ENCODE measurements around the gene SLC34A1. TPM values are rescaled to one million over a fixed set of nuclear protein-coding genes. Genes with fewer than 3 reads are reported as not detected.
A peak's percentile ranks its signal among the peaks of the same experiment; 100 is the strongest.

The SLC34A1 gene
- total and polyA plus RNA-seq, 2 donors (not counting 1 experiment from before 2014, with no cell fraction given) = 0.06 TPM; not detected in 1

DNA sequence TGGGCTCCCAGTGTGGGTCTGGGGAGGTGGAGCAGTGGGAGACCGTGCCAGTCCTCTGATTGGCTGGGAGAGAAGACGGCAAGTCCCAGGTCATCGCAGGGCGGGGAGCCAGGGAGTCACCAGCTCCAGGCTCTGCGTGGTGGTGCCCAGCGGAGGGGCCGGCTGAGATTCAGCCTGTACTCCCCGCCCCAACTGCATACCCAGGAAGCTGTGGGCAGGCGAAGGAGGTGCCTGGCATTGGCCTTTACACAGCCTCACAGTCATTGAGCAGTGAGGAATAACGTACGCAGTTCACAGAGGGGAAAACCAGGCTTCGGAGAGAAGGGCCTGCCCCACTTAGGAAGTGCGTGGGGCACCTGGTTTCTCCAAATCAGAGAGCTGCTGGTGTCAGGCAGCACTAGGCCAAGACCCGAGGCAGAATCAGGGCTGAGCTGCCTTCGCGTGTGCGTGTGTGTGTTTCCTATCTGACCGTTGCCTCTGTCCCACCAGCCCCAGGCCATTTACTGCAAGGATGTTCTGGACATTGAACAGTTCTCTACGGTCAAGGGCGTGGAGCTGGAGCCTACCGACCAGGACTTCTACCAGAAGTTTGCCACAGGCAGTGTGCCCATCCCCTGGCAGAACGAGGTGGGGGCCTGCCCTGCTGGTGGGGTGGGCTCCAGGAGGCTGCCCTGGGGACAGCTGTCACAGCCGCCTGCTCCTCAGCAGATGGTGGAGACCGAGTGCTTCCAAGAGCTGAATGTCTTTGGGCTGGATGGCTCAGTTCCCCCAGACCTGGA lies 56.2 kb downstream of the SLC34A1 start:
- no peak overlapping the region for H3K4me3 Mint-ChIP-seq

More for the DNA sequence above, 56.2 kb downstream of the SLC34A1 start:
- Mint-ChIP-seq H3K9me3 (ENCODE audit: insufficient read depth) (no peaks in the 10 kb centered on the region), H3K27me3 (no peaks in the 10 kb centered on the region), H3K27ac (peak overlapping the region; percentile 47), H3K4me1 (peaks cover 28% of the 10 kb centered on the region)
- POLR2A ChIA-PET = interaction anchor here (10.8 kb wide), 1 partner anchor 9 kb away, joined by 103 read pairs; no protein-coding TSS in a partner anchor
- Histone ChIP-seq H3K4me1 (ENCODE audit: control insufficient read depth in 2 of 2, insufficient read depth in 2 of 2, low read length in 2 of 2) (peaks cover 10 to 15% of the 10 kb centered on the region in 2 donors), H3K9ac (ENCODE audit: low read length) (no peak overlapping the region), H3K27me3 (replicated peaks in 1 of 4; ENCODE audit: control extremely low read depth in 1 of 4, control insufficient read depth in 3 of 4, insufficient read depth in 4 of 4, low read length in 3 of 4) (no peaks in the 10 kb centered on the region), H3K27ac (ENCODE audit: low read length in 2 of 2) (no peak overlapping the region), H3K9me3 (ENCODE audit: control extremely low read depth in 1 of 3, control insufficient read depth in 2 of 3, insufficient read depth in 1 of 3, low read length in 2 of 3) (no peaks in the 10 kb centered on the region), H4K20me1 (ENCODE audit: control insufficient read depth, insufficient read depth, low read length, poor library complexity, severe bottlenecking) (peaks cover 95% of the 10 kb centered on the region), H3K79me2 (ENCODE audit: control insufficient read depth, insufficient read depth, low read length) (peaks cover 22% of the 10 kb centered on the region), H2AFZ (ENCODE audit: insufficient read depth, low read depth, low read length, poor library complexity, severe bottlenecking) (no peak overlapping the region), H3K4me2 (replicated peaks; ENCODE audit: low read depth, low read length, poor library complexity, severe bottlenecking) (no peak overlapping the region), H3K36me3 (replicated peaks in 1 of 2; ENCODE audit: control extremely low read depth in 1 of 2, control insufficient read depth in 1 of 2, extremely low read depth in 1 of 2, insufficient read depth in 2 of 2, low read length in 1 of 2) (peaks cover 4 to 73% of the 10 kb centered on the region in 2 experiments), H3K4me3 (ENCODE audit: control extremely low read depth in 1 of 5, extremely low read depth in 1 of 5, insufficient read depth in 1 of 5, low read depth in 2 of 5, low read length in 4 of 5) (no peak overlapping the region)
- CTCF ChIA-PET = interaction anchor here (0.7 to 21.3 kb wide), 5 partner anchors 11 to 51 kb away, joined by 3 to 628 read pairs (median 3); partner anchors contain the start of genes F12, GRK6 and PFN3
- intact Hi-C loops (cut with micrococcal nuclease) = no loop called here
- ATAC-seq (ENCODE audit: low read depth) = peak; percentile 23
- DNase-seq = peak; percentile 15
- WGBS (ENCODE audit: insufficient coverage) = 95% methylated on average over 24 of the region's 24 CpGs
- TF ChIP-seq, protein P1, sequence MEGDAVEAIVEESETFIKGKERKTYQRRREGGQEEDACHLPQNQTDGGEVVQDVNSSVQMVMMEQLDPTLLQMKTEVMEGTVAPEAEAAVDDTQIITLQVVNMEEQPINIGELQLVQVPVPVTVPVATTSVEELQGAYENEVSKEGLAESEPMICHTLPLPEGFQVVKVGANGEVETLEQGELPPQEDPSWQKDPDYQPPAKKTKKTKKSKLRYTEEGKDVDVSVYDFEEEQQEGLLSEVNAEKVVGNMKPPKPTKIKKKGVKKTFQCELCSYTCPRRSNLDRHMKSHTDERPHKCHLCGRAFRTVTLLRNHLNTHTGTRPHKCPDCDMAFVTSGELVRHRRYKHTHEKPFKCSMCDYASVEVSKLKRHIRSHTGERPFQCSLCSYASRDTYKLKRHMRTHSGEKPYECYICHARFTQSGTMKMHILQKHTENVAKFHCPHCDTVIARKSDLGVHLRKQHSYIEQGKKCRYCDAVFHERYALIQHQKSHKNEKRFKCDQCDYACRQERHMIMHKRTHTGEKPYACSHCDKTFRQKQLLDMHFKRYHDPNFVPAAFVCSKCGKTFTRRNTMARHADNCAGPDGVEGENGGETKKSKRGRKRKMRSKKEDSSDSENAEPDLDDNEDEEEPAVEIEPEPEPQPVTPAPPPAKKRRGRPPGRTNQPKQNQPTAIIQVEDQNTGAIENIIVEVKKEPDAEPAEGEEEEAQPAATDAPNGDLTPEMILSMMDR (IDR thresholded peaks at IDR 0.05) = no peak
- no peak for TF ChIP-seq EZH2 (IDR thresholded peaks at IDR 0.05; ENCODE audit: borderline replicate concordance, insufficient read depth, low read depth, low read length, poor library complexity, severe bottlenecking)
